ENCODE data around the gene PRDM15. TPM values are rescaled to one million over a fixed set of nuclear protein-coding genes. Genes with fewer than 3 reads are reported as not detected.

PRDM15 gene
- total RNA-seq, 1 experiment from 2014 or later = 5.4 TPM

GRCh38 chr21:41763398-41763931, 115.7 kb downstream of the PRDM15 start:
- no peak for DNase-seq (ENCODE audit: low spot score)
- in situ Hi-C loops (cut with HindIII; ENCODE audit: low sequenced_read_pairs) = no loop called here

- no peak for DNase-seq (ENCODE audit: low spot score)
- in situ Hi-C loops (cut with HindIII; ENCODE audit: low sequenced_read_pairs) = no loop called here
These were observed 116.4 kb downstream of the PRDM15 start for GRCh38 chr21:41762753-41763152.

- no peak for DNase-seq (ENCODE audit: low spot score)
- in situ Hi-C loops (cut with HindIII; ENCODE audit: low sequenced_read_pairs) = no loop called here
These were observed 117.1 kb downstream of the PRDM15 start for GRCh38 chr21:41761934-41762635.

GRCh38 chr21:41761211-41761933, 117.8 kb downstream of the PRDM15 start:
- DNase-seq (ENCODE audit: low spot score) = no peak
- in situ Hi-C loops (cut with HindIII; ENCODE audit: low sequenced_read_pairs) = no loop called here

GRCh38 chr21:41760411-41760810, 118.7 kb downstream of the PRDM15 start:
- in situ Hi-C loops (cut with HindIII; ENCODE audit: low sequenced_read_pairs) = no loop called here
- no peak for DNase-seq (ENCODE audit: low spot score)

GRCh38 chr21:41759926-41760325, 119.2 kb downstream of the PRDM15 start:
- in situ Hi-C loops (cut with HindIII; ENCODE audit: low sequenced_read_pairs) = no loop called here

GRCh38 chr21:41759214-41759840, 119.8 kb downstream of the PRDM15 start:
- no peak for DNase-seq (ENCODE audit: low spot score)
- in situ Hi-C loops (cut with HindIII; ENCODE audit: low sequenced_read_pairs) = no loop called here

More at GRCh38 chr21:41759926-41760325, 119.2 kb downstream of the PRDM15 start:
- no peak for DNase-seq (ENCODE audit: low spot score)

GRCh38 chr21:41758550-41758949, 120.6 kb downstream of the PRDM15 start:
- in situ Hi-C loops (cut with HindIII; ENCODE audit: low sequenced_read_pairs) = no loop called here
- DNase-seq (ENCODE audit: low spot score) = no peak

GRCh38 chr21:41755934-41756773, 123.0 kb downstream of the PRDM15 start:
- in situ Hi-C loops (cut with HindIII; ENCODE audit: low sequenced_read_pairs) = no loop called here
- DNase-seq (ENCODE audit: low spot score) = no peak

GRCh38 chr21:41755258-41755933, 123.7 kb downstream of the PRDM15 start:
- in situ Hi-C loops (cut with HindIII; ENCODE audit: low sequenced_read_pairs) = no loop called here
- no peak for DNase-seq (ENCODE audit: low spot score)

GRCh38 chr21:41754479-41754891, 124.7 kb downstream of the PRDM15 start:
- in situ Hi-C loops (cut with HindIII; ENCODE audit: low sequenced_read_pairs) = no loop called here

GRCh38 chr21:41753006-41753898, 125.9 kb downstream of the PRDM15 start:
- no peak for DNase-seq (ENCODE audit: low spot score)
- in situ Hi-C loops (cut with HindIII; ENCODE audit: low sequenced_read_pairs) = no loop called here

More at GRCh38 chr21:41754479-41754891, 124.7 kb downstream of the PRDM15 start:
- no peak for DNase-seq (ENCODE audit: low spot score)

GRCh38 chr21:41752231-41752681, 126.9 kb downstream of the PRDM15 start:
- no peak for DNase-seq (ENCODE audit: low spot score)
- in situ Hi-C loops (cut with HindIII; ENCODE audit: low sequenced_read_pairs) = no loop called here

GRCh38 chr21:41751611-41752011, 127.5 kb downstream of the PRDM15 start:
- in situ Hi-C loops (cut with HindIII; ENCODE audit: low sequenced_read_pairs) = no loop called here
- DNase-seq (ENCODE audit: low spot score) = no peak

- no peak for DNase-seq (ENCODE audit: low spot score)
- in situ Hi-C loops (cut with HindIII; ENCODE audit: low sequenced_read_pairs) = no loop called here
These were observed 128.5 kb downstream of the PRDM15 start for GRCh38 chr21:41750532-41751151.

GRCh38 chr21:41750051-41750450, 129.1 kb downstream of the PRDM15 start:
- in situ Hi-C loops (cut with HindIII; ENCODE audit: low sequenced_read_pairs) = no loop called here

GRCh38 chr21:41749286-41749685, 129.9 kb downstream of the PRDM15 start:
- in situ Hi-C loops (cut with HindIII; ENCODE audit: low sequenced_read_pairs) = no loop called here
- no peak for DNase-seq (ENCODE audit: low spot score)

More at GRCh38 chr21:41750051-41750450, 129.1 kb downstream of the PRDM15 start:
- DNase-seq (ENCODE audit: low spot score) = no peak
